M059J (cell line): ENCODE measurements around the gene TFF2. TPM values are rescaled to one million over a fixed set of nuclear protein-coding genes. Genes with fewer than 3 reads are reported as not detected.

ENCODE experiments used
- DNase-seq: peaks from one replicate; pipeline ENCODE4 v3.0.0-alpha.2; 2012; ENCODE audit warnings: low read depth
- total RNA-seq: library from RNA; depleted of rRNA; stranded (reverse); fragments of >200 nt; shearing (Covaris generic); gene quantifications from 2 replicates; pipeline ENCODE4 v1.2.3, GENCODE V29; 2014; rRNA removed

The TFF2 gene
- total RNA-seq = 0.30 TPM in 1 of 2 replicates, not detected in the other

DNA sequence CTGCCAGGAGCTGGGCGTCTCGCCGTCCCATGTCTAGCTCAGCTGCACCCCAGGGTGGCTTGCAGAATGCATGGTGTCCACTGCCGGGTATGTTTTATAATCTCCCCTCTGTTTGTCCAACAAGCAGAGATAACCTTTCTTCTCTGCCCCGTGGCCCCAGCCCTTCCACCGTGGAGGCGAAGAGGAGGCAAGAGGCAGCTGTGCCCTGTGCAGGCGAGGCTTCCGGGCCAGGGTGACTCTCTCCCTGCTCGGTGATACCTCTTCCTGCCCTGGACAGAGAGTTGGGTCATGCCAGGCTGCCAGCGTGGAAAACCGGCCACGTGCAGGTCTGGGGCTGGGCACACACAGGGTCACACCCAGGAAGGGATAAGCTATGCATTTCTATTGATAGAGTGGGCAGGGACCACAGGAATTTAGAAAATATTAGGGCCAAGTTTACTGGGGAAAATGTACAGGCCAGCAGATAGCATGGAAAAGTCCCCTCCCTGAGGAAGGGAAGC, at the start of gene TFF2:
TFF2 (minus strand) TSS at position 68 of the 500 bp plus-strand sequence; CDS start at position 31, 37 bp downstream.
- DNase-seq = peak; percentile 36

GRCh38 chr21:42400525-42400924, 49.7 kb upstream of the TFF2 start:
- DNase-seq = peak; percentile 34

DNA sequence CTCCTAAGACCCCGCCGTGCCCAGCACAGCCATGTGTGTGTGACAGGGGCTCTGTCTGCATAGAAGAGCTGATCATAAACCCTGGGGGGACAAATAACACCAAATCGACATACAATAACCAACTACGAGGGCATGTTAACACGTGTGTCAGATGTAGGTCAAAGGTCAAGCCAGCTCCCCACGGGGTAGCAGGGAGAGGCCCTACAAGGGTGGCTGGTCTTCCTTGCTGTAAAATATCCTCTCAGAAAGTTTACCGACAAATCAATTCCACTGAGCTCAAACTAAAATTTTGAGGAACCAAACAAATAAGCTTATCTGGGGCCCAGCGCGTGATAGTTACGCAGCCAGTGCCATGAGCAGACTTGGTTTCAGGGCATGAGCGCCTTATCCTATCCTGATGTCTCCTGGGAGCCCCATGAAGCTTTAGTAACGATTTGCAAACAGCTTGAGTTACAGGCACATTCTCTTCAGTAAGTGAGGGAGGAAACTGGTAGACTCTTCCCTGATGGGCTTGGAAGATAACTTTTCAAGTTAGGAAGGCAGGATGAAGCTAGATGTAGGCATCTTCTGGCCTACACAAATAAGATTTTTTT, 47.7 kb upstream of the TFF2 start:
- no peak for DNase-seq

DNA sequence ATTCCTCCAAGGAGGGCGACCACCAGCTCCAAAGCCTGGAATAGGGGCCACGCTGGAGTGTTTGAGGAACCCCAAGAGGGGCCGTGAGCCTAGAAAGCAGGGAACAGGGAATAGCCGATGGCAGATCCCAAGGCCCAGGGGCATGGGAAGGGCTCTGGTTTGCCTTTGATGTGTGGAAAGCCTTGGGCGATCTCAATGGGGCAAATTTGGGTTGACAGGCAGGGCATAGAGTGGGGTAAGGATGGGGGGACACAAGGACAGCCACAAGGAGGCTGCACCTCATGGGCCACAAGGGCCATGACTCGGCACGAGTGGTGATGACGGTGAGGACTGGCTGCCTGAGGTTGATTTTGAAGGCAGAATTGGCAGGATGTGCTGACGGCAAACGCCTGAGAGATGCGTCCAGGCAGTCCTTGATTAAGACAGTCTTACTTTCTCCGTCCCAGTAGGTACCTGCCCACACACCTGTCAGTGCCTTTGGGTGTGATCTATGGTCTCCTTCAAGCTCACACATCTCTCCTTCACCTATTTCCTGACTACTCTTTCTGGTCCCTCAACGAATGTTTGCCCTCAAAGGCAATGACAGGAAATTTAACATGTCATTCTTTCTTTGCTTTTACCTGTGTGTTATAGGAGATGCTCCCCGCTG, 47.1 kb upstream of the TFF2 start:
- DNase-seq = no peak

DNA sequence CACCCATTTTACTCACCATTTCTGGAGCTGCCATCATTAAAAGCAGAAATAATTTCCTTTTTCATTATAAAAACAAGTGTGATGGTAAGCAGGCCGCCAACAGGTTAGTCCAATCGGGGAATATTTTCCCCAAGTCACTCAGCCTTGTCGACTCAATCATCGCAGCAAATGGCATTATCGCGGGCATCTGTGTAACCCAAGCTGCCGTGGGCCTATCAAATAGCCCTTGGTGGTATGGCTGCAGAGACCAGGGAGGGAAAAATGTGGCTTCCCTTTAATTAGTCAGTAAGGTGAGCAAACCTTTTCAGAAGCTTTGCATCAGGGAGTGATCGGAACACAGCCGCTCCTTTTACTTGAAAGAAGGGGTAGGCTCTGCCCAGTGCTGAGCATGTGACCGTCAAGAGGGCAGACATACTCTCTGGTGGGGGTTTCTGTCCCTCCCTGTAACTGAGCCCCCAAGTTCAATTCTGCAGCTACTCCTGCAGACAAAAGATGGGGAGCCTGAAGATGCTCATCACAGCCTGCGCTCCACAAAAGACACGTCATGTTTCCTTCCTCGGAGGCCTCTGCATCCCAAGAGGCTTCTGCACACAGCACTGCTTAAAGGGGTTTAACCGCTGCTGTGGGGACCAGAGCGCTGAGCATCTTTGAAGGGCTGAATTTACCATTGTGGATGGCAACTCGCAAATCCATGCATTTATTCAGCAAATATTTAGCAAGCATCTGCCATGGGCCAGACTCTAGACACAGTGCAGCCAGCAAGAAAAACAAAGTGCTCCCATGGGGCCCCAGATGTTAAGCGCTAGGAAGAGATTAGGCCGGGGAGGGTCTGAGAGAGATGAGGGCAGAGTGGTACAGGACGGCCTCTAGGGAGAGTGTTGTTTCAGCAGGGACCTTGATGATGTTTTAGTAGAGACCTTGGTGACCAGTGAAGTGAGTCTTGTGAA, 46.3 kb upstream of the TFF2 start:
- no peak for DNase-seq

GRCh38 chr21:42395905-42396651, 45.3 kb upstream of the TFF2 start, which contains the start of gene TMPRSS3:
TMPRSS3 (minus strand) TSS chr21:42396052; CDS start chr21:42395417, 635 bp downstream.
- DNase-seq = peak; percentile 39

- DNase-seq = no peak
Measured at GRCh38 chr21:42395302-42395701, 44.5 kb upstream of the TFF2 start.

- DNase-seq = no peak
Measured at GRCh38 chr21:42393443-42393950, 42.7 kb upstream of the TFF2 start.

GRCh38 chr21:42392731-42393442, 42.1 kb upstream of the TFF2 start:
- no peak for DNase-seq

- DNase-seq = no peak
Measured at GRCh38 chr21:42391297-42391696, 40.5 kb upstream of the TFF2 start.

DNA sequence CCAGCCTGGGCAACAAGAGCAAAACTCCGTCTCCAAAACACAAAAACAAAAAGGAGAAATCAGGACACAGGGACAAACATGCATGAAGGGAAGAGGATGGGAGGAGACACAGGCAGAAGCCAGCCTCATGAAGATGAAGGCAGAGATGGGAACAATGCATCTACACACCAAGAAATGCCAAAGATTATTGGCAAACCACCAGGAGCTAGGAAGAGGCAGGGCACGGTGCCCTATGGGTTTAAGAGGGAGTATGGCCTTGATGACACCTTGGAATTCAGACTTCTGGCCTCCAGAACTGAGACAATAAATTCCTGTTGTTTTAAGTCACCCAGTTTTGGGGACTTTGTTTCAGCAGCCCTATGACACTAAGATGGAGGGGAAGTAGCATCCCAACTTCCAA, 39.9 kb upstream of the TFF2 start:
- DNase-seq = no peak

DNA sequence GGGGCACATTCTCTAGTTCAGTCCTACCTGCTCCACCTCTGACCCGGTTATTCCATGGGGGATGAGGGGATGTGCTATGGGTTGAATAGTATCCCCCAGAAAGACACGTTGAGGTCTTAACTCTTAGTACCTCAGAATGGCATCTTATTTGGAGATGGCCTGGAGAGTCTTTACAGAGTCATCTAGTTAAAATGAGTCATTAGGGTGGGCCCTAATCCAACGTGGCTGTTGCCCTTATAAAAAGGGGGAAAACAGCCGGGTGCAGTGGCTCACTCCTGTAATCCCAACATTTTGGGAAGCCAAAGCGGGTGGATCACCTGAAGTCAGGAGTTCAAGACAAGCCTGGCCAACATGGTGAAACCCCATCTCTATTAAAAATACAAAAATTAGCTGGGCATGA, 39.4 kb upstream of the TFF2 start:
- DNase-seq = no peak

- peak; percentile 10 for DNase-seq
Measured at GRCh38 chr21:42389449-42389835, 38.6 kb upstream of the TFF2 start.

DNA sequence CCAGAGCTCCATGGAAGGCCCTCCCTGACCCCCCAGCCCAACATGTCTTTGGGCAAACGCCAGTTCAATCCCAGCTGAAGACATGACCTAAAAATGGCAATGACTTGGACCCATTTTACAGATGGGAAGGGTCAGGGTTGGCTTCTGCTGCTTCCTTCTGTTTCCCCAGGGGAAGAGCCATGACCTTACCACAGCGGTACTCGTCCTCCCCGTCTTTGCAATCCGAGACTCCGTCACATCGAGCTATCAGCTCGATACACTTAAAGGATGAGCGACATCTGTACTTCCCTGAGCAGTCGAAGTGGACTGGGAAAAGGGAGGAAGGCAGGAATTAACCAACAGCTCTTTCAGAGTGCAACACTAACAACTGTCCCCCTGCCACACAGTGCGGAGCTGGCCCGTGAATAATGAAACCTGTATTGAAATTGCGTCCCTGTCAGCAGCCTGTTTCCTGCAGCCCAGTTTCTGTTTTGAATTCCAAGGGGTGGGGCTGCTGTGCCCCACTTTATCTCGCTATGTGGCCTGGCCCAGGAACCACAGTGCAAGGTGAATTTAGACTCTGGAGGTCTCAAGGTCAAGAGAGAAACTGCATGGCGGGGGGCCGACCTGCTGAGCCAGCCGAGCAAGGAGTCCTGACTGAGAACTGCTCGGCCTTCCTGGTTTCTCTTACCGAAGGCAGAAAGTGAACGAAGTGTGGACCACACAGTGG, 38.1 kb upstream of the TFF2 start:
- DNase-seq = peak; percentile 14

DNA sequence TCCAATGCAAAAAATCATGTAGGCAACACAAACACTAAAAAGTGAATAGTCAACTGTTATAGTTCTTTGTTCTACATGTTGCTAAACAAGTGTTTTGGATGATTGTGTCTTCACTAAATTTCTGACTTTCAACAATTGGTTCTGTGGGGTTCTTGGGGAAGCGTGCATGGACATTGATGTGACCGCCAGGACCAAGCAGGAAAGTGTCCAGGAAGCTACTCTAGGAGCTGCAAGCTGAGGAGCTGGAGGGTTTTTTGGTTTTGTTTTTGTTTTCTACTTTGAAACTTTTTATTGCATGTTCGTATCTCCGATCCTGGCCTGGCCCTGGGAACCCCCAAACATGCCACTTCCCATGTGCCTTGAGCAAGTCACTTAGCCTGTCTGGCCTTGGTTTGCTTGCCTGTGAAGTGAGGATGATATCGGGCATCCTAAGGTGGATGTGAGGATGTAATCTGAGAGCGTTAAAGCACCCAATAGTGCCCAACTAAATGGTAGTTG, 37.1 kb upstream of the TFF2 start:
- no peak for DNase-seq

DNA sequence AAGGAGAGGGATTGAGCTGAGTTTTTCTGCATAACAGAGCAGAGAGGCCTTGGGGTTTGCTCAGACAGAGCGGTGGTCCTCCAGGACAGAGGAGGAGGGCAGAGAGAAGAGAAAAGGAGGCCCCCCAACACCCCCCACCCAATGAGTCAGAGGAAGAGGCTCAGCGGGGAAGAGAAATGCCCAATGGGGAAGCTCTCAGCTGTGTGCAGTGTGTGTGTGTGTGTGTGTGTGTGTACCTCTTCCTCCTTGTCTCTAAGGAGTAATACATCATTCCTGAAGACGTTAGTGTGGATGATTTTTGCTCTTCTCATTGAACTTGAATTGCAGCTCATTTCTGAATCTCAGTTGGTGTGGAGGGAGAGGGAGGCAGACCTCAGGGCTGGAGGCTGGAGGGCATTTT, 36.4 kb upstream of the TFF2 start:
- DNase-seq = no peak

GRCh38 chr21:42386034-42386591, 35.3 kb upstream of the TFF2 start:
- no peak for DNase-seq

DNA sequence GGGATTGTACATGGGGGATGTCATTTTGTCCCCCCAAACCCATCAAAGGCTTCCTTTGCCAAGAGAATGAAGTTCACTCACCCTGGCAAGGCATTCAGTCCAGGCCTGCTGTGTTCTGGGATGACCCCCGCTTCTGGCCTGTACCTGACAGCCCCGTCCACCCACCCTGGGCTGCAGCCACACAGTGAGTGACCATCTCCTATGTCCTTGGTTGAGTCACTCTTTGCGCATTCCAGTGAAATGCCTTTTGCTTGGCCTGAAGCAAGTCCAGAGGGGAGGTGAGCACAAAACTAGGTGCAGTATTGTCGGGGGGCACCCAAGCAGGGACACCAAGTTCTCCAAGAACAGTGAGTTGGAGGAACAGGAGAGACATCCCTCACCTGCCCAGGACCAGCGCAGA, 34.8 kb upstream of the TFF2 start:
- no peak for DNase-seq

DNA sequence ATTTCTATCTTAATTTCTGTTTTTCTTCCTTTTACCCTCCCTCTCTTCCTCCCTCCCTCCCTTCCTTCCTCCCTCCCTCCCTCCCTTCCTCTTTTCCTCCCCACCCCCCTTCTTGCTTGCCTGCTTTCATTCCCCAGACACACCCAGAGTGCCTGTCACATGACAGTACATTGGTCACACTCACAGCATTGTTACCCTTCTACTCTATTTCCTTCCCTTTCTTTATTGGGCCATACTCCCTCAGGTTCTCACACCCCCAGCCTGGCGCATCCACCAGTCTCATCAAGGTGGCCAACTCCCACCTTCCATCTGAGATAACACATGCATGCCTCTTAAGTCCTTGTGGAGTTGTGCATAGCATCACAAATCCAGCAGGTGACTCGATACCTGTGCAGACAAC, 34.2 kb upstream of the TFF2 start:
- no peak for DNase-seq
